ENCODE data around the gene CYB561. TPM values are rescaled to one million over a fixed set of nuclear protein-coding genes. Genes with fewer than 3 reads are reported as not detected.

Gene CYB561
- total RNA-seq, 1 experiment from 2014 or later, result 35.1 TPM

DNA sequence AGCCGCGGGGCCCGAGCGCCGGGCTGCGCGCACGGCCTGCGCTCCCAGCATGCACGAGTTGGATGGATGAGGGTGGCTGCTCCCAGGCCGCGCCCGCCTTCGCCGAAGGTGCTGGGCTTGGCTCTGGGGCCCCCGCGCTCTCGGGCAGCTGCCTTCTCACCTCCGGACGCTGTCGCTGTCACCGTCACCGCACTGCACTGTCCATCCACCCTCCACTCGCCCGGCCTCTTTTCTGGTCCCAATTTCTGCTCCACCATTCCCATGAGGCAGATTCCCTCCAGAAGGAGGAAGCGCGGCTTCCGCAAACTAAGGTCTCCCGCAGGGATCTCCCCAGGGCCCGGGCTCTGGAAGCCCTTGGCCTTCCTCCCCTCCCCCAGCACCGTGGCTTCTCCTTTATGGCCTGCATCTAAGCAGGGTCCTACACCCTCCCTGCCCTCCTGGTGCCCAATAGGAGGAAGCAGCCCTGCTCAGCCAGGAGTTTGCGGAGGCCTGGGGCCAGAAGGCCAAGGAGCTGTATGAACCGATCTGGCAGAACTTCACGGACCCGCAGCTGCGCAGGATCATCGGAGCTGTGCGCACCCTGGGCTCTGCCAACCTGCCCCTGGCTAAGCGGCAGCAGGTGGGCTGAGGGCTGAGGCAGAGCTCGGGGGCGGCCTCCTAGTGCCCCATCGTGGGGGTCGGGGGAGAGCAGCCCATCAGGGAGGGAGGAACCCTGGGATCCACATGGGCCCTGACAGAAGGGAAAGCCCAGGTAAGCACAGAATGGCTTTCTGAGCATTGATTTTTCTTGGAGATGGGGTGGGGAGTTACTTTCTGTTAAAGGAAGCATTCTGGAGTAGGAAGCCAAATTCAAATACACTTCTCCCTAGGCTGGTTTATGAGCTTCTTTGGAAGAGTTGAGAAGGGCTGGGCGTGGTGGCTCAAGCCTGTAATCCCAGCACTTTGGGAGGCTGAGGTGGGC lies 31.7 kb upstream of the CYB561 start (continued):
- TF ChIP-seq ATF6 (CRISPR knock-in tag; IDR thresholded peaks at IDR 0.05) (no peak), ZNF396 (CRISPR knock-in tag; IDR thresholded peaks at IDR 0.05; ENCODE audit: borderline replicate concordance) (no peak), ARID4B (CRISPR knock-in tag; IDR thresholded peaks at IDR 0.05; ENCODE audit: borderline replicate concordance) (0 out of 2 replicates have a peak, but pooled peaks have one; percentile 4), TCF7 (CRISPR knock-in tag; IDR thresholded peaks at IDR 0.05; ENCODE audit: low read depth) (no peak)
- TF ChIP-seq, protein P1, sequence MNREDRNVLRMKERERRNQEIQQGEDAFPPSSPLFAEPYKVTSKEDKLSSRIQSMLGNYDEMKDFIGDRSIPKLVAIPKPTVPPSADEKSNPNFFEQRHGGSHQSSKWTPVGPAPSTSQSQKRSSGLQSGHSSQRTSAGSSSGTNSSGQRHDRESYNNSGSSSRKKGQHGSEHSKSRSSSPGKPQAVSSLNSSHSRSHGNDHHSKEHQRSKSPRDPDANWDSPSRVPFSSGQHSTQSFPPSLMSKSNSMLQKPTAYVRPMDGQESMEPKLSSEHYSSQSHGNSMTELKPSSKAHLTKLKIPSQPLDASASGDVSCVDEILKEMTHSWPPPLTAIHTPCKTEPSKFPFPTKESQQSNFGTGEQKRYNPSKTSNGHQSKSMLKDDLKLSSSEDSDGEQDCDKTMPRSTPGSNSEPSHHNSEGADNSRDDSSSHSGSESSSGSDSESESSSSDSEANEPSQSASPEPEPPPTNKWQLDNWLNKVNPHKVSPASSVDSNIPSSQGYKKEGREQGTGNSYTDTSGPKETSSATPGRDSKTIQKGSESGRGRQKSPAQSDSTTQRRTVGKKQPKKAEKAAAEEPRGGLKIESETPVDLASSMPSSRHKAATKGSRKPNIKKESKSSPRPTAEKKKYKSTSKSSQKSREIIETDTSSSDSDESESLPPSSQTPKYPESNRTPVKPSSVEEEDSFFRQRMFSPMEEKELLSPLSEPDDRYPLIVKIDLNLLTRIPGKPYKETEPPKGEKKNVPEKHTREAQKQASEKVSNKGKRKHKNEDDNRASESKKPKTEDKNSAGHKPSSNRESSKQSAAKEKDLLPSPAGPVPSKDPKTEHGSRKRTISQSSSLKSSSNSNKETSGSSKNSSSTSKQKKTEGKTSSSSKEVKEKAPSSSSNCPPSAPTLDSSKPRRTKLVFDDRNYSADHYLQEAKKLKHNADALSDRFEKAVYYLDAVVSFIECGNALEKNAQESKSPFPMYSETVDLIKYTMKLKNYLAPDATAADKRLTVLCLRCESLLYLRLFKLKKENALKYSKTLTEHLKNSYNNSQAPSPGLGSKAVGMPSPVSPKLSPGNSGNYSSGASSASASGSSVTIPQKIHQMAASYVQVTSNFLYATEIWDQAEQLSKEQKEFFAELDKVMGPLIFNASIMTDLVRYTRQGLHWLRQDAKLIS (CRISPR knock-in tag; IDR thresholded peaks at IDR 0.05; ENCODE audit: borderline replicate concordance), result no peak

DNA sequence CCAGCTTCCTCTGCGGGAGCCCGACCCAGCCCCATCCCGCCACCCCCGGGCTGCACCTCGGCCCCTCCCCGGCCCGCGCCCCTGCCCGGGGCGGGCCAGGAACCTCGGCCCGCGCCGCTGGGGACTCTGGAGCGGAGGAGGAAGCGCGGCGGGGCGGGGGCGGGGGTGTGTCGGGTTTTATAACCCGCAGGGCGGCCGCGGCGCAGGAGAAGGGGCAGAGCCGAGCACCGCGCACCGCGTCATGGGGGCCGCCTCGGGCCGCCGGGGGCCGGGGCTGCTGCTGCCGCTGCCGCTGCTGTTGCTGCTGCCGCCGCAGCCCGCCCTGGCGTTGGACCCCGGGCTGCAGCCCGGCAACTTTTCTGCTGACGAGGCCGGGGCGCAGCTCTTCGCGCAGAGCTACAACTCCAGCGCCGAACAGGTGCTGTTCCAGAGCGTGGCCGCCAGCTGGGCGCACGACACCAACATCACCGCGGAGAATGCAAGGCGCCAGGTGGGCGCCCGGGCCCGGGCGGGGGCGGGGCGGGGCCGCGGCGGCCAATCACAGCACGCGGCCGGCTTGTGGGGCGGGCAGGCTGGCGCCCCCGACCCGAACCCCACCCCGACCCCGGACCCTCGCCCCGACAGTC lies 30.9 kb upstream of the CYB561 start, which contains the start of gene ACE:
Gene ACE, plus strand, starts transcription at position 208 of the 626 bp plus-strand sequence. Its CDS starts 34 bp downstream, at position 242.
- Mint-ChIP-seq H3K4me1 (peaks cover 32% of the 10 kb centered on the region), H3K4me3 (peak within 1 kb of the TSS; percentile 82), H3K27me3 (ENCODE audit: low read depth) (peaks cover 28% of the 10 kb centered on the region), H3K36me3 (no peaks in the 10 kb centered on the region), H3K9me3 (no peaks in the 10 kb centered on the region), H3K27ac (no peak within 1 kb of the TSS)
- peak; percentile 77 for DNase-seq (ENCODE audit: low spot score)
- POLR2A ChIA-PET, result interaction anchor here (0.9 to 2.0 kb wide), 3 partner anchors 35 to 49 kb away, joined by 3 to 7 read pairs (median 3); no protein-coding TSS in a partner anchor
- peak; percentile 40 for ATAC-seq
- CTCF ChIA-PET, result interaction anchor here (0.6 to 11.3 kb wide), 14 partner anchors 10 to 372 kb away, joined by 3 to 298 read pairs (median 6); partner anchors contain the start of genes CYB561, KCNH6 and MAP3K3
- TF ChIP-seq TEAD1 (CRISPR knock-in tag; IDR thresholded peaks at IDR 0.05) (peak; percentile 38; the same call in 1 of the 2 replicates), ZNF121 (CRISPR knock-in tag; IDR thresholded peaks at IDR 0.05) (0 out of 2 replicates have a peak, but pooled peaks have one; percentile 2), FOXP1 (CRISPR knock-in tag; IDR thresholded peaks at IDR 0.05; ENCODE audit: borderline replicate concordance) (no peak; the same call in 1 of the 2 replicates), FOXJ3 (CRISPR knock-in tag; IDR thresholded peaks at IDR 0.05; ENCODE audit: borderline replicate concordance) (no peak), CDX4 (CRISPR knock-in tag; IDR thresholded peaks at IDR 0.05; ENCODE audit: borderline replicate concordance) (no peak), ETV6 (CRISPR knock-in tag; IDR thresholded peaks at IDR 0.05) (peak; percentile 52; the same call in 1 of the 2 replicates), NR2C2 (CRISPR knock-in tag; IDR thresholded peaks at IDR 0.05) (no peak), NFYB (CRISPR knock-in tag; conservative IDR thresholded peaks at IDR 0.05; ENCODE audit: low read depth) (peak; percentile 46; the same call in 1 of the 2 replicates), ZNF416 (CRISPR knock-in tag; IDR thresholded peaks at IDR 0.05) (no peak)
- TF ChIP-seq, protein P2, sequence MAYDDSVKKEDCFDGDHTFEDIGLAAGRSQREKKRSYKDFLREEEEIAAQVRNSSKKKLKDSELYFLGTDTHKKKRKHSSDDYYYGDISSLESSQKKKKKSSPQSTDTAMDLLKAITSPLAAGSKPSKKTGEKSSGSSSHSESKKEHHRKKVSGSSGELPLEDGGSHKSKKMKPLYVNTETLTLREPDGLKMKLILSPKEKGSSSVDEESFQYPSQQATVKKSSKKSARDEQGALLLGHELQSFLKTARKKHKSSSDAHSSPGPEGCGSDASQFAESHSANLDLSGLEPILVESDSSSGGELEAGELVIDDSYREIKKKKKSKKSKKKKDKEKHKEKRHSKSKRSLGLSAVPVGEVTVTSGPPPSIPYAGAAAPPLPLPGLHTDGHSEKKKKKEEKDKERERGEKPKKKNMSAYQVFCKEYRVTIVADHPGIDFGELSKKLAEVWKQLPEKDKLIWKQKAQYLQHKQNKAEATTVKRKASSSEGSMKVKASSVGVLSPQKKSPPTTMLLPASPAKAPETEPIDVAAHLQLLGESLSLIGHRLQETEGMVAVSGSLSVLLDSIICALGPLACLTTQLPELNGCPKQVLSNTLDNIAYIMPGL (CRISPR knock-in tag; IDR thresholded peaks at IDR 0.05), result 0 out of 2 replicates have a peak, but pooled peaks have one; percentile 9
- TF ChIP-seq, protein P3, sequence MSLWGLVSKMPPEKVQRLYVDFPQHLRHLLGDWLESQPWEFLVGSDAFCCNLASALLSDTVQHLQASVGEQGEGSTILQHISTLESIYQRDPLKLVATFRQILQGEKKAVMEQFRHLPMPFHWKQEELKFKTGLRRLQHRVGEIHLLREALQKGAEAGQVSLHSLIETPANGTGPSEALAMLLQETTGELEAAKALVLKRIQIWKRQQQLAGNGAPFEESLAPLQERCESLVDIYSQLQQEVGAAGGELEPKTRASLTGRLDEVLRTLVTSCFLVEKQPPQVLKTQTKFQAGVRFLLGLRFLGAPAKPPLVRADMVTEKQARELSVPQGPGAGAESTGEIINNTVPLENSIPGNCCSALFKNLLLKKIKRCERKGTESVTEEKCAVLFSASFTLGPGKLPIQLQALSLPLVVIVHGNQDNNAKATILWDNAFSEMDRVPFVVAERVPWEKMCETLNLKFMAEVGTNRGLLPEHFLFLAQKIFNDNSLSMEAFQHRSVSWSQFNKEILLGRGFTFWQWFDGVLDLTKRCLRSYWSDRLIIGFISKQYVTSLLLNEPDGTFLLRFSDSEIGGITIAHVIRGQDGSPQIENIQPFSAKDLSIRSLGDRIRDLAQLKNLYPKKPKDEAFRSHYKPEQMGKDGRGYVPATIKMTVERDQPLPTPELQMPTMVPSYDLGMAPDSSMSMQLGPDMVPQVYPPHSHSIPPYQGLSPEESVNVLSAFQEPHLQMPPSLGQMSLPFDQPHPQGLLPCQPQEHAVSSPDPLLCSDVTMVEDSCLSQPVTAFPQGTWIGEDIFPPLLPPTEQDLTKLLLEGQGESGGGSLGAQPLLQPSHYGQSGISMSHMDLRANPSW (CRISPR knock-in tag; conservative IDR thresholded peaks at IDR 0.05; ENCODE audit: low read depth), result no peak

Measured in WTC11 (cell line).